Mesendoderm (in vitro differentiated cells): ENCODE measurements around the gene ISG20L2.
A peak's percentile ranks its signal among the peaks of the same experiment; 100 is the strongest.

Source experiments
- DNase-seq: peaks from one replicate; pipeline ENCODE4 v3.0.0; 2013
- H2AK5ac ChIP-seq: 2 replicates; pipeline ENCODE4 v1.6.1; 2013; ENCODE audit warnings: low read length, inconsistent platforms
- H2BK120ac ChIP-seq: 2 replicates; pipeline ENCODE4 v1.6.1; 2013; ENCODE audit warnings: low read depth, mild to moderate bottlenecking, low read length, moderate library complexity, mixed read lengths
- H2BK15ac ChIP-seq: replicated peaks from 2 replicates; pipeline ENCODE4 v1.6.1; 2013; ENCODE audit warnings: low read depth, mild to moderate bottlenecking, moderate library complexity
- H2BK5ac ChIP-seq: 2 replicates; pipeline ENCODE4 v1.6.1; 2013; ENCODE audit warnings: low read length, inconsistent platforms
- H3K18ac ChIP-seq: 2 replicates; pipeline ENCODE4 v1.6.1; 2013; ENCODE audit warnings: mild to moderate bottlenecking, low read length, mixed read lengths
- H3K23ac ChIP-seq: one replicate; pipeline ENCODE4 v1.6.1; 2013; ENCODE audit warnings: low read length
- H3K27ac ChIP-seq: 2 replicates; pipeline ENCODE4 v1.5.1; 2013; ENCODE audit warnings: low read depth, mild to moderate bottlenecking, inconsistent platforms, low read length, moderate library complexity
- H3K27me3 ChIP-seq: 2 replicates; pipeline ENCODE4 v1.6.1; 2013; ENCODE audit warnings: low read length, control low read depth, mild to moderate bottlenecking, inconsistent platforms; ENCODE audit not compliant: insufficient read depth, poor library complexity
- H3K36me3 ChIP-seq: 2 replicates; pipeline ENCODE4 v1.6.1; 2013; ENCODE audit warnings: low read length, inconsistent platforms; ENCODE audit not compliant: control insufficient read depth, insufficient read depth
- H3K4ac ChIP-seq: one replicate; pipeline ENCODE4 v1.6.1; 2013; ENCODE audit warnings: low read depth, mild to moderate bottlenecking, low read length, moderate library complexity
- H3K4me1 ChIP-seq: 2 replicates; pipeline ENCODE4 v1.6.1; 2013; ENCODE audit warnings: low read depth, low read length, inconsistent platforms; ENCODE audit not compliant: control insufficient read depth
- H3K4me2 ChIP-seq: 2 replicates; pipeline ENCODE4 v1.6.1; 2013; ENCODE audit warnings: low read length
- H3K4me3 ChIP-seq: 2 replicates; pipeline ENCODE4 v1.5.1; 2013; ENCODE audit warnings: mild to moderate bottlenecking, low read length
- H3K56ac ChIP-seq: one replicate; pipeline ENCODE4 v1.6.1; 2013; ENCODE audit warnings: low read length
- H3K79me1 ChIP-seq: 2 replicates; pipeline ENCODE4 v1.6.1; 2013; ENCODE audit warnings: low read length, inconsistent platforms
- H3K79me2 ChIP-seq: 2 replicates; pipeline ENCODE4 v1.6.1; 2013; ENCODE audit warnings: mild to moderate bottlenecking, low read length; ENCODE audit not compliant: control insufficient read depth, insufficient read depth
- H3K9ac ChIP-seq: 2 replicates; pipeline ENCODE4 v1.6.1; 2013; ENCODE audit warnings: low read length, inconsistent platforms
- H4K5ac ChIP-seq: one replicate; pipeline ENCODE4 v1.6.1; 2013; ENCODE audit warnings: low read length
- H4K8ac ChIP-seq: one replicate; pipeline ENCODE4 v1.6.1; 2013; ENCODE audit warnings: low read depth, mild to moderate bottlenecking, control low read depth, low read length, moderate library complexity
- WGBS: extraction: QIAGEN DNeasy Blood & Tissue Kit; methylation state at CpG from one replicate; pipeline ENCODE4 v1.1.7; 2013; ENCODE audit warnings: low lambda C conversion rate, missing lambda C conversion rate; ENCODE audit not compliant: insufficient coverage; ENCODE audit errors: extremely low coverage; 5-methylcytosine and 5-hydroxymethylcytosine counted together

The ISG20L2 gene

DNA sequence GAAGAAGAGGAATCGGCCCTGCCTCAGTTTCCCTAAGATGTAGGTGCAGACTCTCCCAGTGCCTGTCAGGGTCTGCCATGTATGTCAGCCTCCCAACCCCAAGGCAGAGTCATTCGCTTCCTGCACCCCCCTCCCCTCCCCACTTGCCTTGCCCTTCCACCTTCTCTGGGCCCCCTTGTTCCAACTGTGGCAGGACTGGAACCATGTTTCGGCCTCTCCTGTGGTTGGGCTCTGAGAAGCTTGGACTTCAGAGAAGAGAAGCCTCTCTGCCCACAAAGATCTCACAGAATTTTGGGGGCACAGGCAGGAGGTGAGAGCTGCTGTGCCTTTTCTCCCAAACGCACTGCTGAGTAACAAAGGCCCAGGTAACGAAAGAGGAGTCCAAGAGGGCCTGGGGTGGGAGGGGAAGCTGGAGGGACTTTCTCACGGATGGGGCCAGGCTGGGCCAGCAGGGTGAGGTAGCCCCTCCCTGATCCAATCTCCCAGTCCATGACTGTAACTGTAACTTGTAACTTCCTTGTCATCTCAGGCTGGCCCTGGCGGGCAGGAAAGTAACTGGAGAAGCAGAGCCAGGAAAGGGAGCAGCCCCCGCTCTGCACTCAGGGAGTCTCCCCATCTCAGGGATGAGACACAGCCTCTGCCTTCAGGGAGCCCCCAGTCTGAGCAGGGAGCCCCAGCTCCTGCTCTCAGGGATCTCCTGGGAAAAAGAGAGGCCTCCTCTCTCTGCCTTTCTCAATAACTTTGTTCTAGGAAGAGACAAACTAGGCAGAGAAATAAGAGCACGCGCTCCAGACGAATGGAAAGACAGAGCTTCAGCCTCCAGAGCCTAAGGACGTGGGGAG is 34.5 kb downstream of the ISG20L2 start:
- Histone ChIP-seq H3K18ac (peak overlapping the region; percentile 72), H3K4me3 (no peak overlapping the region), H3K27ac (peak overlapping the region; percentile 69), H3K9ac (peak overlapping the region; percentile 75), H3K4me1 (peaks cover 31% of the 10 kb centered on the region), H3K27me3 (no peaks in the 10 kb centered on the region), H3K79me1 (no peaks in the 10 kb centered on the region), H4K5ac (no peak overlapping the region), H3K56ac (peak overlapping the region; percentile 92), H3K36me3 (peaks cover under 1% of the 10 kb centered on the region), H2AK5ac (peak overlapping the region; percentile 91), H3K23ac (peak overlapping the region; percentile 26), H4K8ac (peak overlapping the region; percentile 77), H3K4me2 (no peak overlapping the region), H2BK120ac (peak overlapping the region; percentile 31), H2BK5ac (peak overlapping the region; percentile 76), H3K4ac (peak overlapping the region; percentile 82), H2BK15ac (no peak overlapping the region), H3K79me2 (no peaks in the 10 kb centered on the region)
- peak; percentile 92 for DNase-seq
- WGBS: no CpG with 5 or more reads among the region's 12 CpGs

DNA sequence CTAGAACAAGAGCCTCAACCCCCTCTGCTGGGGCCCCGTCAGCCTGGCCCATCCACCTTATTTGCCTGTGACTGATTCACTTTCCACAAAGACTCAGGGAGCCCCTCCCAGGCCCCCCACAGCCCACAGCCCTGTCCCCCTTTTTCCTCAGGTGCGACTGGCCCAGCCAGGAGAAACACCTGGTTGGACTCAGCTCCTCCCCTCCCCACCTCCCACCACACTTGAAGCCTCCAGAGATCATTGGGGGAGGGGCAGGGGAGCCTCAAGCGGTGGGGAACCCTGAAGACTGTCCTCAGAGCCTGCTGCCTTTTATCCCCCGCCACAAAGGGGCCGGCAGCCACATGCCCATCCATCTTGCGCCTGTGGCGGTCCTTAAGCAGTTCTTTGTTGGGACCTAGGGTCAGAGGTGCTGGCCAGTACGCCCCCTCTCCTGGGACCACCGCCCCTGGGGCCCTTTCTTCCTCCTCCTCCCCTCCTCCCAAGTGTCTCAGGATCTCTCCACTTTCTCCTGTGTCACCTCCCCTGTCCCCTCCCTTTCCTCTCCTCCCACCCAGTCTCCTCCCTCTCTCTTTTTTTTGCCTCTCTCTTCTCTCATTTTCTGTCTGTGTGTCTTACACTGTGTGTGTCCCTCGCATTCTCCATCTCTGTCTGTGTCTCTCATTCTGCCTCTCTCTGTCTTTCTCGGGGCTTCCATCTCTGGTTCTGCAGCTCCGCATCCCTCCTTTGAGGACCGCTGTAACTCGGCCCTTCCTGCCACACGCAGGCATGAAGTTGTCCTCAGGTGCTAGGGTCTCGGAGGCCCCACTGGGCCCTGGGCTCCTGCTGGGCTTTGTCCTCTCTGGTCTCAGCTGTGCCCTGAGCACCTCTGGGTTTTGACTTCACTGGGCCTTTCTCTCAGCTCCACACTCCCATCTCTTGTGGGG is 35.4 kb downstream of the ISG20L2 start:
- H3K56ac ChIP-seq: peak overlapping the region; percentile 92
- H3K18ac ChIP-seq: peak overlapping the region; percentile 83
- no peaks in the 10 kb centered on the region for H3K27me3 ChIP-seq
- peak overlapping the region; percentile 68 for H2BK120ac ChIP-seq
- H3K9ac ChIP-seq: peak overlapping the region; percentile 75
- H2BK15ac ChIP-seq: no peak overlapping the region
- H3K27ac ChIP-seq: peak overlapping the region; percentile 69
- H3K4me2 ChIP-seq: peak overlapping the region; percentile 78
- H3K4me1 ChIP-seq: peaks cover 31% of the 10 kb centered on the region
- H4K8ac ChIP-seq: no peak overlapping the region
- H3K4me3 ChIP-seq: no peak overlapping the region
- H3K36me3 ChIP-seq: no peaks in the 10 kb centered on the region
- peak; percentile 98 for DNase-seq
- H3K23ac ChIP-seq: peak overlapping the region; percentile 94
- H3K79me1 ChIP-seq: no peaks in the 10 kb centered on the region
- peak overlapping the region; percentile 15 for H4K5ac ChIP-seq
- H2AK5ac ChIP-seq: peak overlapping the region; percentile 91
- peak overlapping the region; percentile 87 for H3K4ac ChIP-seq
- H3K79me2 ChIP-seq: no peaks in the 10 kb centered on the region
- WGBS: no CpG with 5 or more reads among the region's 16 CpGs
- peak overlapping the region; percentile 85 for H2BK5ac ChIP-seq

GRCh38 chr1:156692441-156692924 is 36.1 kb downstream of the ISG20L2 start:
- Histone ChIP-seq H3K4ac (peak overlapping the region; percentile 49), H3K9ac (peak overlapping the region; percentile 68), H3K4me2 (peak overlapping the region; percentile 59), H3K18ac (peak overlapping the region; percentile 83), H3K79me1 (no peaks in the 10 kb centered on the region), H4K8ac (no peak overlapping the region), H3K23ac (peak overlapping the region; percentile 94), H3K56ac (peak overlapping the region; percentile 92), H4K5ac (no peak overlapping the region), H3K4me1 (peaks cover 31% of the 10 kb centered on the region), H2BK120ac (peak overlapping the region; percentile 68), H3K27ac (peak overlapping the region; percentile 63), H3K36me3 (no peaks in the 10 kb centered on the region), H3K79me2 (no peaks in the 10 kb centered on the region), H2AK5ac (no peak overlapping the region), H2BK15ac (no peak overlapping the region), H2BK5ac (peak overlapping the region; percentile 82), H3K27me3 (no peaks in the 10 kb centered on the region), H3K4me3 (no peak overlapping the region)
- DNase-seq: no peak
- no CpG with 5 or more reads among the region's 13 CpGs for WGBS

DNA sequence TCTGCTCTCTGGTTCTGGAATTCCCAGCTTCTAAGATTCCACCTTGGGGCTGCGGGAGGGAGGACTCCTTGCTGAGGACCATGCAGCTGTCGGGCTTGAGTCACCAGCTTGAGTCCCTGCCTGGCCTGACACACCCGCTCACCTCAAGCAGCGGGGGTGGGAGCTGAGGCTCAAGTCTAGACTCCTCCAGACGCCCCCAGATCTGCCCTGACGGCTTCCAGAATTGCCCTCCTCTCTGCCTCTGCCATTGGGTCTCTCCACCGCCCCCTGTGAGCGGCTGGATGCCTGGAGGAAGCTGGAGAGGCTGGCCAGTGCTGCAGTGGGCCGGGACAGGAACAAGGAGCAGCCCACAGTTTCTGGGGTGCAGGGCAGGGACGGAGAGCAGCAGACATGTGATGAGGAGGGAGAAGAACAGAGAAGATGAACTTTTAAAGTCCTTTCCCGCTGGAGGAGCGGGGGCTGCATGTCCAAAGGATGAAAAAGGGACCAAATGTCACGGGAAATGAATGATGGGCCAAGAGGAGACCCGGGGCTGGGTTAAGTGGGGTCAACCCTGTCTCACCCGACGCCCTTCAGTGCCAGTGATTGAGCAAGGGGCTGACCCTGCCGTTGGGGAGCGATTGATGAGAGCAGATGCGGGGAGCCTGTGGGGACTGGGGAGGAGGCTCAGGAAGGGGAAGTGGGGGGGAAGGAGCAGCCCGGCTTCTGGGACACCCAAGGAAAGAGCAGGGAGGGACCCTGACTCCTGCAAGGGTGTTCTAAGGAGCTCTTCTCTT is 36.7 kb downstream of the ISG20L2 start:
- H3K27ac ChIP-seq: no peak overlapping the region

DNA sequence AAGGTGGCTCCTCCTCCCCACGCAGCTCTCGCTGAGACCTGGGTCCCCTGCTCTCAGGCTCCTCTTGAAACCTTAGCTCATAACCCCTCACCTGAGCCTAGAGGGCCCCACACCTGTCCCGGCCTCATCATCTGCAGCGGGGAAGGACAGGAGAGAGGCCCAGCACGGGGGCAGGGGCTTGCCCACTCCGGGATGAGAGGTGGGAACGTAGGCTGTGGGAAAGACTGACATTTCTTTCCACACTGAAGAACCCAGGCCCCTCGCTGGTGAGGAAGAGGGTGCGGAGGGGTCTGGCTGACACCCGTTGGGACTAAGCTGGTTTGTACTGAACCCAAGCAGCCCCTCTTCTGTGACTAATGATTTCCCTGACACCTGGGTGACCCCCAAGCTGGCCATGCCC is 37.4 kb downstream of the ISG20L2 start:
- Histone ChIP-seq H3K56ac (peak overlapping the region; percentile 92), H3K27ac (no peak overlapping the region), H3K36me3 (no peaks in the 10 kb centered on the region), H3K23ac (peak overlapping the region; percentile 81), H3K4me2 (no peak overlapping the region), H4K8ac (no peak overlapping the region), H2BK15ac (no peak overlapping the region), H4K5ac (no peak overlapping the region), H3K79me2 (no peaks in the 10 kb centered on the region), H3K9ac (peak overlapping the region; percentile 68), H2BK5ac (no peak overlapping the region), H3K79me1 (no peaks in the 10 kb centered on the region), H3K4me3 (no peak overlapping the region), H2AK5ac (peak overlapping the region; percentile 87), H3K18ac (peak overlapping the region; percentile 4), H3K4ac (no peak overlapping the region), H2BK120ac (no peak overlapping the region), H3K4me1 (peaks cover 31% of the 10 kb centered on the region), H3K27me3 (no peaks in the 10 kb centered on the region)
- WGBS: no CpG with 5 or more reads among the region's 10 CpGs
- DNase-seq: no peak

More for the DNA sequence above, 36.7 kb downstream of the ISG20L2 start:
- H3K36me3 ChIP-seq: no peaks in the 10 kb centered on the region
- H3K79me1 ChIP-seq: no peaks in the 10 kb centered on the region
- peak; percentile 77 for DNase-seq
- no peak overlapping the region for H2BK15ac ChIP-seq
- H2BK5ac ChIP-seq: peak overlapping the region; percentile 20
- H2AK5ac ChIP-seq: peak overlapping the region; percentile 87
- H3K18ac ChIP-seq: peak overlapping the region; percentile 83
- peaks cover 31% of the 10 kb centered on the region for H3K4me1 ChIP-seq
- H3K9ac ChIP-seq: peak overlapping the region; percentile 68
- no peak overlapping the region for H4K8ac ChIP-seq
- H3K4me2 ChIP-seq: peak overlapping the region; percentile 59
- H3K4me3 ChIP-seq: no peak overlapping the region
- peak overlapping the region; percentile 92 for H3K56ac ChIP-seq
- H3K23ac ChIP-seq: peak overlapping the region; percentile 81
- no peaks in the 10 kb centered on the region for H3K79me2 ChIP-seq
- no peaks in the 10 kb centered on the region for H3K27me3 ChIP-seq
- no peak overlapping the region for H3K4ac ChIP-seq
- H2BK120ac ChIP-seq: no peak overlapping the region
- H4K5ac ChIP-seq: no peak overlapping the region
- no CpG with 5 or more reads among the region's 20 CpGs for WGBS
